AG08396 (cell line): ENCODE measurements around the gene COMT.
A peak's percentile ranks its signal among the peaks of the same experiment; 100 is the strongest.
"Not testable (repeated sequence)": the region's sequence is repeated elsewhere in the genome, so short reads cannot be mapped to it uniquely, and the experiment has no call there.

Source experiments
- DNase-seq: peaks from one replicate; pipeline ENCODE4 v3.0.0; 2012; ENCODE audit warnings: low spot score, mixed read lengths

Gene COMT

DNA sequence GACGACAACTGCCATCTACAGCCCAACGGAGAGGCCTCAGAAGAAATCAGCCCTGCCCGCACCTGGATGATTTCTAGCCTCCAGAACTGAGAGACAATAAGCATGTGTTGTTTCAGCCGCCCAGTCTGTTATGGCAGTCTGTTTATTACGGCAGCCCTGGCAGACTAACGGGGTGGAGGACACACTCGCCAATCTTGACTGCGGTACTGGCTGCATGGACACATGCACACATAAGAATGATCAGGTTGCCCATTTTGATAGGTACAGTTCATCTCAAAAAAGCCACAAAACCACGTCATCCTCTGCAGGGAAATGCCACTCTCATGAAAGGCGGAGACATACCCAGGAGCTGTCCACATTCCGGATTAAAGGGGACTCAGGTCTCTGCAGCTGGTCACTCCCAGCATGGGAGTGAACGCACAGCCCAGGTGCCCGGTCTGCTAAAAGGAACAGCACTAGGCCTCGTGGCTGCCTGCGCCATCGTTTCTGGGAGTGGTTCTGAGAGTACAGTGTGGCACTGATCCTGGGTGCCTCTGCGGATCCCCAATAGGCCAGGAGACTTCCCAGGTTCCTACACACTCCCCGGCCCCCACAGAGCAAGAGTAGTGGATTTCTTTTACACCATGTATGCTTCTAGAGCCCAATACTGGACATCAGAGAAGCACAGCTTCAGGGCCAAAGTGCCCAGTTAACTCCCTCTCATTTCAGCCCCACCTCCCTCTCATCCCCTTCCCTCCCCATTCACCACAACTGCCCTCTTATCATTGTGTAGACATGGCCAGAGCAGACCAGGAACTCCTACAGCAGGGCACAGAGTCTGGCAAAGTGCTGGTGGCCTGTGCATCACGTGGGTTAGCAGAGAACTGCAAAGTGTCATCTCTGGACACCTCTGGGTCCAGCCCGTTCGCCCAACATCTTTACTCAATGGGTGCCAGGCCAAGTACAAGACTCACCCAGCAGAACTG, 11.7 kb upstream of the COMT start:
- DNase-seq: no peak

- DNase-seq: no peak
Measured at GRCh38 chr22:19930551-19931486, 10.8 kb upstream of the COMT start.

GRCh38 chr22:19931514-19931913, 10.1 kb upstream of the COMT start:
- DNase-seq: no peak

DNA sequence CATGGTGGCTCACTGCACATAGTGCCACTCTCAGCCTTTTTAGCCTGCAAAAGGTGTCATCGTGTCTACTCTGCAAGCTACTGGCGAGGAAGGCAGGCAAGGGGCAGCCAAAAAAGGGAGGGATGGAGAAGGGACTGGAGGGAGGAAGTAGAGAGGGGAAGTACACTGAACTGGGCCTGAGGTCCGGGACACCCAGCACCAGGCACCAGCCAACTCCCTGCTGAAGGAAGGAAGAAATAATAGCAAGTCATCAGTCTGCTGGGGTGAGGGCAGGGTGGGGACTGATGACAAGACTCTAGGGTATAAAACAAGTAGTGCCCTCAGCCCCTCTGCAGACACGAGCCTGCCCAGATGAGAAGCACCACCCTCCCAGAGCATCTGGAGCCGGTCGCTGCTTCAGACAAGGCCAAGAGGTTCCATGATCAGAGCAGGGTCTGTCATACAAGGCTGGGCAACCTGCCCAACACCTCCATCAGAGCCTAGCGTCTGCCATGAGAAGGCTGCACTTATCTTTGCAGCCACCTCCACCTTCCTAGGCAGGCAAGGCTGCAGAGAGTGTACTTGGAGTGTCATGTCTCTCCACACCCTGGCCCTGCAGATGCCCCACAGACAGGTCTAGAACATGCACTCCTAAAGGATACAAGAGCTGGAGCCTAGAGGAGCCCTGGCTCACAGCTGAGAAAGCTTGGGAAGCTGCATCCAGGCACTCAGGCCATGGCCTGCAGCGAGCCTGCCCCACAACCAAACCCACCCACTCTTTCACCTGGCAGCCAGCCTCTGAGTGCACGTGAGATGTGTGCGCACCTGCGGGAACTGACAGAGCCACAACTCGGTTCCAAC, 9.0 kb upstream of the COMT start:
- peak; percentile 1 for DNase-seq

DNA sequence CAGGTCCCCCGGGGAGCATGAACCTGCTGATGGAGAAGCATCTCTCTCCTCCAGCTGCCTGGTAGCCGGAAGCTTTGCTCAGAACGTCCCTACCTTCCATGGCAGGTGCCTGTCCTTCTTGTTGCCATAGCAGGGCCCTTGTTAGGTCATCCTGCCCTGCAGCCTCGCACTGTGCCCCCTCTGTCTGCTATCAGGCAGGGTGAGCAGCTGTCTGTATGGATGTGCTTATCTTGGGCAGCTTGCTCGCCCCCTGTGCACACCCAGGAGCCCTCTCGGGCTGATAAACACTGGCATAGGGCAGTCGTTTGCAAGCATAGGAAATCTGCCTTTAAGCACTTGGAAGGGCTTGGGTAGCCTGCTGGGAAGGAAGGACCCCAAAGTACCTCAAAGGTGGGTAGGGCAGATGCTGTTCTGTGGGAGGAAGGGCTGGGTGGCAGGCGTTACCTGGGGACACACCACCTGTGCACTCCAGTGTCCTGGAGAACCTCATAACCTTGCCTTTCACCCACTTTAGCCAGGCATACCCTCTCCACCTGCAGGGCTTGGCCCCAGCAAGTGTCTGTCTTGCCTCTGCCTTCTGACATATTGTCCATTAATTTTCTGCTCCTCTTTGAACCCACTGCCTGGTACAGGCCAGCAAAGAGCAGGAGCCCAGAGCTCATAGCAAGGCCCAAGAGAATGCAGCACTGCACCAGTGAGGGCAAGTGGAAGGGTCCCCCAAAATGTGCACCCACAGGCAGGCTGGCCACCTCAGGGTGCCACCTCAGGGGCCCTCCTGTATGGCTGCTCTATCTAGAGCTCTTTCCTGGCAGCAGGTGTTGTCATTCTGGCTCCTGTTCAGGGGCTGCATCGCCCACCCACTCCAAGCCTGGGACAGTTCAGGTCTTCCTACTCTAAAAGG, 8.0 kb upstream of the COMT start:
- DNase-seq: peak; percentile 0

DNA sequence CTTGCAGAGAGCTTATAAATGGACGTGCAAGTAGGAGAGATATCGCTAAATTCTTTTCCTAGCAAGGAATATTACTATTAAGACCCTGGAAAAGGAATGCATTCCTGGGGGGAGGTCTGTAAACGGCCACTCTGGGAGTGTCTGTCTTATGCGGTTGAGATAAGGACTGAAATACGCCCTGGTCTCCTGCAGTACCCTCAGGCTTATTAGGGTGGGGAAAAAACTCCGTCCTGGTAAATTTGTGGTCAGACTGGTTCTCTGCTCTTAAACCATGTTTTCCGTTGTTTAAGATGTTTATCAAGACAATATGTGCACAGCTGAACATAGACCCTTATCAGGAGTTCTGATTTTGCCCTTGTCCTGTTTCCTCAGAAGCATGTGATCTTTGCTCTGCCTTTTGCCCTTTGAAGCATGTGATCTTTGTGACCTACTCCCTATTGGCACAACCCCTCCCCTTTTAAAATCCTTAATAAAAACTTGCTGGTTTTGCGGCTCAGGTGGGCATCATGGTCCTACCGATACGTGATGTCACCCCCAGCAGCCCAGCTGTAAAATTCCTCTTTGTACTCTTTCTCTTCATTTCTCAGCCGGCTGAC, 6.4 kb upstream of the COMT start:
- DNase-seq: not testable (repeated sequence)

GRCh38 chr22:19936513-19936912, 5.1 kb upstream of the COMT start:
- no peak for DNase-seq

GRCh38 chr22:19937616-19938473, 3.7 kb upstream of the COMT start:
- DNase-seq: no peak

- DNase-seq: peak; percentile 27
Measured at GRCh38 chr22:19940536-19941364, 822 bp upstream of the COMT start.

DNA sequence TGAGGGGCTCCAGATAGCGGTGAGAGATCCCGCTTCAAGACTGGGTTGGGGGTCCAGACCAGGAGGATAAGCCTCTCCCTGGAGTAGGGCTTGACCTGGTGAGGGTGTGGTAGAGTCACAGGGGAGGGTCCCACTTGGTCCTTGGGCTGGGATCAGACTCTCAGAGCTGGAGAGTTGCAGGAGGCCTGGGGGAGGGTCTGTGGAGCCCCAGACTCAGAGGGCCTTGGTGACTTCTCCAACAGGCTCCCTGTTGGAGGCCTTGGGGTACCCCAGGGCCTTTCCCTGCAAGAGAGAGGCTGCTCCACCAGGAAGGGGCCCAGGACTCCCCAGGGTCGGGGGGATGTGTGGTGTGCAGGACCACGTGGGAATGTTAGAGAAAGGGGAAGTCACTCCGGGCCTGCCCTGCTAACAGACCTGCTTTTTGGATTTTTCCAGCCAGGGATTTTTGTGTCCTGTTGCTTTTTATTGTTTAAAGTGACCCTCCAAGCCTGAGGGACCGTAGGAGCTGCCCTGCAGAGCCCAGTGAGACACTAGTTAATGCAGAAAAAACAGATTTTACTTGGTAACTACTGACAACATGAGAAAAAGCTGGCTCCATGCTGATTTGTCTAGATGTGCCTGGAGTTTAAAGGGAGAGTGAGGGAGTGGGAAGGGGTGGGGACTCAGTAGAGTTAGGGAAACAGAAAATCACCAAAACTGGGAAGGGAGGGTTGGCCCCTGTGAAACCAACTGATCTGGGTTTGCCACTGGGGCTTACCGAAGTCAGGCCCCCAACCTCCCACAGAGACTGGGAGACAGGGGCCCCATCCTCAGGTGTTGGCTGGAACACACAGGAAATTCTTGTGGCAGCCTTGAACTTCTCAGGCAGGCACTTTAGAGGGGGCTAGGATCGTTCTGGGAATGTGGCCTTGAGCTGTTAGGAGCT, 847 bp downstream of the COMT start:
- peak; percentile 81 for DNase-seq

DNA sequence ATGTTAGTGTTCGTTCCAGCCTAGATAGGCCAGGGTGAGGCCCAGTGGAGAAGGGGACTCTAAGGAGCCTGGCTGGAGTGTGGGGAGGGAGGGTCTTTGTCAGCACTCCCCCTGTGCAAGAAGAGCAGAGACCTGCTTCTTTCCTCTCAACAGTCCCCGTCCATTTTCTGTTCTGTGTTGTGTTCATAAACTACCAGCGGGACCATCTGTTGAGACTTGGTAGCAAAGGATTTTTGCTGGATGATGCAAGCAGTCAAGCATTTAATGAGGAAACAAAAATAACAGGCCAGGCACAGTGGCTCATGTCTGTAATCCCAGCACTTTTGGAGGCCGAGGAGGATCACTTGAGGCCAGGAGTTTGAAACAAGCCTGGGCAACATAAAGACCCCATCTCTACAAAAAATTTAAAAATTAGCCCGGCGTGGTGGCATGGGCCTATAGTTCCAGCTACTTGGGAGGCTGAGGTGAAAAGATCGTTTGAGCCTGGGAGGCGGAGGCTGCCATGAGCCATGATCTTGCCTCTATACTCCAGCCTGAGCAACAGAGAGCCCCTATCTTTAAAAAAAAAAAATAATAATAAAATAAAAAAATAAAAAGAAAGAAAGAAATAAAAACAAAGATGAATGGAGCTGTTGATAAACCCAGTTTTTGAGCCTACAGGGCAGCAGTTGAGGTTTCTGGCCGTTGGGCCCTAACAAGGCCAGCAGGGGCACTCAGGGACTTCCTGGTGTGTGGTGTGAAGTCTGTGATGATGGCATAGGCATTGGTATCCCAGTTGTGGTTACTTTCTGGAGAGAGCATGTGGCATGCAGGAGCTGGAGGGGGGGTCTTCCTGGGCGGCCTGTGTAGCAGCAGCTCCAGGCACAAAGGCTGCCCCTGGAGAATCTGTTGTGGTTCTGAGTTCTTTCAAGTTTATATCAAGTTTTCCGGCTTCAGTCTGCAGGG, 1.8 kb downstream of the COMT start:
- peak; percentile 76 for DNase-seq

GRCh38 chr22:19948057-19948760, 6.6 kb downstream of the COMT start:
- no peak for DNase-seq

DNA sequence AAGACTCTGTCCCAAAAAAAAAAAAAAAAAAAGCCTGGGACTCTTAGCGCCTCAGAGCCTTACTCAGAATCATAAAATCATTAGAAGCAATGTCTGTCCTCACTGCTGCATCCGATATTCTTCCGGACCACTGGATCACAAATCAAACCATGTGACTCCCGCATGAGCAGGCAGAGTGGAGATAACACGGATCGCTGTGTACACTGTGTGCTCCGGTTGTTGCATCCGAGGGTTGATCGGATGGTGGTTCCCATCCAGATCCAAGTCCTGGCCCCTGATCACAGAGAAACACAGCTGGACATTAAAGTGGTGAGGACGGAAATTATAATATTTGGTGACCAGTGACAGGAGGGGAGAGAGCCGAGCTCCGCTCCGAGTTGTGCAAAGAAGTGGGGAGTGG, 9.8 kb downstream of the COMT start:
- DNase-seq: peak; percentile 1

DNA sequence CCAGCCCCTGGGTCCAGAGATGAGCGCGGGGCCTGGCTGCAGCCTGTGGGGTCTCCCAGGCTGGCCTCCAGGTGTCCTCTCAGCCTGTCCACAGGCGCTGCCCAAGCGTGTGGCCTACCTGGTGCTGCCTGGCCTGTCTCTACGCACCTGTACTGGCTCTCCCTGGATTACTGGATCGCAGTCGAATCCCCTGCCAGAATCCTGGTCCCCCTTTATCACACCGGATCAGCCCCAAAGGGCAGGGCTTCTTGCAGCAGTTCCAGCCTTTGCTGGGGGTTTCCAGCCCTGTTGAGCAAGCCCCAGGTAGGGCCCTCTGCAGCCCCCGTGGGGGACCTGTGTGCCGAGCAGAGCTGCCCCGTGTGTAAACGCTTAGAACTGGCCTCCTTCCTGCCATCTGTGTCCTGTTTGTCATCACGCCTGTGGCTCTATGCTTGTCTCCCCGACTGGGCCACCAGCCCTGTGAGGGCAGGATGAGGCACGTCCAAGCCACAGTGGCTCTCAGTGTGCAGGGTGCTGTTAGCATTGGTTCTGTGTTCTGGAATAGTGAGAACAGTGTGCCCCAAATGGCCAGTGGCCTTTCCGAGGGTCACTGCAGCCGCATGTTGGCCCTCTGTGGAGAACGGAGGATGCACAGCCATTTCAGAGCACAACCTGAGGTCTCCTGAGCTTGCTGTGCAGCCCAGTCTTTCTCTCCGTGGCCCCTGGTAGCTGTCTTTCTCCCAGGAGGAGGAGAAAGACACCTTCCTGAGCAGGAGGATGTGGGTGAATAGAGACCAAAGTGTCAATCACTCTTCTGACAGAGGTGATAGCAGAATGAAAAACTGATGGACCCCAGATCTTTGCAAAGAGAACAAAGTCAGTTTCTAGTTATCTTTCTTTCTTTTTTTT, 13.9 kb downstream of the COMT start:
- DNase-seq: peak; percentile 3
